GM15510 (cell line): ENCODE data around the gene TPRX2.
"Not testable (repeated sequence)": the region's sequence is repeated elsewhere in the genome, so short reads cannot be mapped to it uniquely, and the experiment has no call there.

Experiments used
- POLR2A ChIP-seq: IDR thresholded peaks from 3 replicates; pipeline ENCODE4 v1.6.1; 2011; ENCODE audit warnings: borderline replicate concordance; ENCODE audit not compliant: insufficient read length; ENCODE audit errors: extremely low read depth

The TPRX2 gene

GRCh38 chr19:47858646-47859285 lies at the start of gene TPRX2:
Gene TPRX2, plus strand, starts transcription at chr19:47859235. Its CDS starts 12 bp downstream, at chr19:47859247.
- not testable (repeated sequence) for TF ChIP-seq POLR2A

GRCh38 chr19:47813304-47813994 lies 45.6 kb upstream of the TPRX2 start:
- TF ChIP-seq POLR2A: no peak

GRCh38 chr19:47813995-47814328 lies 45.1 kb upstream of the TPRX2 start:
- TF ChIP-seq POLR2A: no peak

GRCh38 chr19:47819858-47820257 lies 39.2 kb upstream of the TPRX2 start:
- no peak for TF ChIP-seq POLR2A

GRCh38 chr19:47820410-47820809 lies 38.6 kb upstream of the TPRX2 start:
- no peak for TF ChIP-seq POLR2A

GRCh38 chr19:47821460-47822020 lies 37.5 kb upstream of the TPRX2 start, which contains the start of gene CRX:
Gene CRX, plus strand, starts transcription at chr19:47821937. Its CDS starts 12,507 bp downstream, at chr19:47834444.
- no peak for TF ChIP-seq POLR2A

- no peak for TF ChIP-seq POLR2A
These were observed 34.6 kb upstream of the TPRX2 start for GRCh38 chr19:47824396-47824795.

GRCh38 chr19:47826800-47827199 lies 32.2 kb upstream of the TPRX2 start:
- no peak for TF ChIP-seq POLR2A

GRCh38 chr19:47832723-47833122 lies 26.3 kb upstream of the TPRX2 start:
- no peak for TF ChIP-seq POLR2A

- no peak for TF ChIP-seq POLR2A
These were observed 23.0 kb upstream of the TPRX2 start for GRCh38 chr19:47836038-47836437.

GRCh38 chr19:47839411-47839810 lies 19.6 kb upstream of the TPRX2 start:
- no peak for TF ChIP-seq POLR2A

GRCh38 chr19:47839913-47840312 lies 19.1 kb upstream of the TPRX2 start:
- no peak for TF ChIP-seq POLR2A

GRCh38 chr19:47842941-47843340 lies 16.1 kb upstream of the TPRX2 start:
- no peak for TF ChIP-seq POLR2A

- TF ChIP-seq POLR2A: no peak
These were observed 10.6 kb upstream of the TPRX2 start for GRCh38 chr19:47848425-47848822.

GRCh38 chr19:47848823-47849473 lies 10.1 kb upstream of the TPRX2 start:
- no peak for TF ChIP-seq POLR2A
